DLD1 (cell line): Measurements from ENCODE around the gene DYRK2.

Source experiments
- in situ Hi-C: cut with HindIII; loops from 2 replicates; pipeline ENCODE4 v1.10.0; 2017; ENCODE audit warnings: low sequenced_read_pairs

DYRK2 gene

GRCh38 chr12:67645601-67646000 lies 2.9 kb upstream of the DYRK2 start:
- in situ Hi-C loops = no loop called here

DNA sequence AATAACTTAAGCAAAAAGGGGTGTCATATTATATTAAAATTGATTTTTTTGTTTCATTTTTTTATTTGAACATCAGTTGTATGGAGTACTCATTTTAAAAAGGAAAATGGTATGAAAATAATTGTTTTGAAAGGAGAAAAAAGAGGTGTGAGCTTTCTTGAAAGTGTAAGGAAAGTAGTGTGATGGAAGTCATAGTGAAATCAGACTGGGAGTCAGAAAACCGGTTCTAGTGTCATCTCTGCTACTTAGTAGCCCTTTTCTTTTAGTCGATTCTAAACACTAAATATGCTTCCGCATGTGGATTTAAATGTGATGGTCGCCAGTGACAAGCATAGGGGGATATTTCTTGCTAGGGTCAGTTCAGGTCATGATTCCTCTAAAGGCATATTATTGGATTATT lies 1.8 kb upstream of the DYRK2 start:
- in situ Hi-C loops = no loop called here

DNA sequence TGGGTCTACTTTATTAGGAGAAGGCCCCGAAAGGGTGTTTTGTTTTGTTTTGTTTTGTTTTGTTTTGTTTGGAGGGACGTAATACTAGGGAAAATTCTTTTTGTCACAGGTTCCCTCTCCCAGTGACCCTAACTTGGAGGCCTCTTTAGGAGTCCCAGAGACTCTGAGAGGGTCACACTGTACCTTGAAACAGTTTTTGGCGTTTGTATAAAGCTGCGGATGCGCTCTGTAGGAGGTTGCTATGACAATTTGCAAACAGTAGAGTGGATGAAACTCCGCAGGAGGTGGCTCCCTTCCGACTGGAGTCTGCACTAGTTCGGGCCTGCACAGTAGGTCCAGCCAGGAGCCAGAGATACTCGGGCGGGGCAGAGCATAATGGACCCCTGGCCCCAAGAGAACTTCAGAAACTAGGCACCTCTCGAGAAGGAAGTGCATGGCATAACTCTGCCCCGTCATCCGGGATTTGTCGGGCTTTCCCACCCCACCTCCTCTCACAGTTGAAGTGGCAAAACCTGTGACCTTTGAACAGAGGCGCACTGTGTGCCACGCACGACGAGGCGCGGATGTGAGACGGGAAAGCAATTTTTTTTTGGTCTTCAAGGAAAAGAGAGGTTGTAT lies 1.3 kb upstream of the DYRK2 start:
- in situ Hi-C loops = no loop called here

- in situ Hi-C loops = no loop called here
Observed at GRCh38 chr12:67647799-67648520, 585 bp upstream of the DYRK2 start.

DNA sequence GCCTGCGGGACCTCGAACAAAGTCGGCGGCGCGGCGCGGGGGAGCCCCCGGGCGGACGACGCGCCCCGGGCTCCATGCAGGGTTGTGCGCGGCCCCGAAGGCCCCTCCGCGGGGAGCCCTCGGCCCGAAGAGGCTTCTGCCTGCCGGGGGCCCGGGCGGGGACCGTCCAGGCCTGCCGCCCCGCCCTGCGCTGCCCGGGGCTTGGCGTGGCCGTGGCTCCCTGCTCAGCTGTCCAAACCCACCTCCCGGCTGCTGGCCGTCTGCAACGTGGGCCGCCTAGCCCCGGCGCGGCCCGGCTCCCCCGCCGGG lies 670 bp downstream of the DYRK2 start:
- in situ Hi-C loops = no loop called here

DNA sequence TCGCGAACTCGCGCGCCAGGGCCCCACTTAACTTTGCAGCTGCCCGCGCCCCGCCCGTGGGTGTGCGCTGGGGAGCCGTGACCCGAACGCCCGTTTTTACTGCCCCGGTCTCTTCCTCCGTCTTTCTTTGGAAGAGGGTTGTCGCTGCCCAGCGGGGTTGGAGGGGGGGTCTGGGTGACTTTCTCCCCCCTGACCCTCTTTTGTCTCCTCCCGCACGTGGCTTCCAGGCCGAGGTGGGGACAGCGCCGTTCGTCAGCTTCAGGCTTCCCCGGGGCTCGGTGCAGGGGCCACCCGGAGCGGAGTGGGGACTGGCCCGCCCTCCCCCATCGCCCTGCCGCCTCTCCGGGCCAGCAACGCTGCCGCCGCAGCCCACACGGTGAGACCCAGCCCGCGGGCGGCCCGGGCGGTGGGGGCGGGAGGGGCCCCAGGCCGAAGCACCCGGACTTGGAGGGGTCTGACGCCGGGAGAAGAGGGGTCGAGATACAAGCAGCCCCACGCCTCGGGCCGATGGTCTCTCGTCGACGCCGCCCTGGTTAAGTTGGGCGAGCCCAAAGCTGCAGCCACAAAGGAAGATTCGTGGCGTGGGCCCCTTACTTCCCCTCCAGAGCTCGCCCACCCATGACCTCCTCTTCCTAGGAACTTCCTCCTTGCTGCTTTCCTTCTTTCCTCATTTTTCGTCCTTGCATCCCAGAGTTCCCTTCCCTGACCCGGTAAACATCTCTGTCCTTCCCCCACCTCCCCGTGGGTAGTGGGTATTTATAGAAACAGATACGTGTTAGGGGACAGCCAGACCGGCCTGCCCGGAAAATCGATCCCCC lies 1.2 kb downstream of the DYRK2 start:
- in situ Hi-C loops = no loop called here

GRCh38 chr12:67650388-67651131 lies 2.0 kb downstream of the DYRK2 start:
- in situ Hi-C loops = no loop called here

GRCh38 chr12:67651132-67651695 lies 2.7 kb downstream of the DYRK2 start:
- in situ Hi-C loops = no loop called here

DNA sequence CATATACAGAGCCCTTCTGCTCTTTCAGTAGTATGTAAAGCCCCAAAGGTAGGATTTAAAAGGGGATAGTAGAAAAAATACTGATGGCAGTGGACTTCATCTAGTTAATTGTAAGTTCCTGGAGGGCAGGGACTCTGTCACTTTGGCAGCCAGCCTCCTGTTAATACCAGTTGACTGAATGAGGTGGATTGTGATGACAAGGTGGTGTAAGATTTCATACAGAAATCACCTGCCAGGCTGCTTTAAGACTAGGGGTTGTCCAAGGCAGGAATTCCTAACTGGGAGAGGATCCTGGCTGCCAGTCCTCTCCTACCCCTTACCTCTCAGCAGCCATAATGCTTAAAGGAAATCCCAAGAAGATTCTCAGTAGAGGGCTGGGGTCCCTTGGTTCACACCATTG lies 7.3 kb downstream of the DYRK2 start:
- in situ Hi-C loops = no loop called here

DNA sequence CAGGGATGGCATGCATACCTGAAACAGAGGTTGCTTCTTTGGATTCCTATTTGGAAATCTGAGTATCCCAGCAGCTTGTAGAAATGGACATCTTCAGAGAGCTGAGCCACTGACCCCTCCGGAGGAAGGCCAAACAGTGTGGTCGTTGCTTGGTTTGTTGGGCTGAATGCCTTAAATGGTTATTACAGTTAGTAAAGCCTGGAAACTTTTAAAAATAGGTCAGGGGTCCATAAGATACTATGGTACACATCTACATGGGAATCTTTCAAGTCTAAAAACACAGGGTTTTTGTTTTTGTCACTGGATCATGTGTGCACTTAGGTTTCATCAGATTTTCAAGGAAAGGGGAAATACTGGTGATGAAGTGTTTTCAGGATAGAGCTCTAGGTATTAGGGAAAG lies 7.7 kb downstream of the DYRK2 start:
- in situ Hi-C loops = no loop called here

- in situ Hi-C loops = no loop called here
Observed at GRCh38 chr12:67658486-67658885, 9.9 kb downstream of the DYRK2 start.

- in situ Hi-C loops = no loop called here
Observed at GRCh38 chr12:67659292-67659691, 10.7 kb downstream of the DYRK2 start.

DNA sequence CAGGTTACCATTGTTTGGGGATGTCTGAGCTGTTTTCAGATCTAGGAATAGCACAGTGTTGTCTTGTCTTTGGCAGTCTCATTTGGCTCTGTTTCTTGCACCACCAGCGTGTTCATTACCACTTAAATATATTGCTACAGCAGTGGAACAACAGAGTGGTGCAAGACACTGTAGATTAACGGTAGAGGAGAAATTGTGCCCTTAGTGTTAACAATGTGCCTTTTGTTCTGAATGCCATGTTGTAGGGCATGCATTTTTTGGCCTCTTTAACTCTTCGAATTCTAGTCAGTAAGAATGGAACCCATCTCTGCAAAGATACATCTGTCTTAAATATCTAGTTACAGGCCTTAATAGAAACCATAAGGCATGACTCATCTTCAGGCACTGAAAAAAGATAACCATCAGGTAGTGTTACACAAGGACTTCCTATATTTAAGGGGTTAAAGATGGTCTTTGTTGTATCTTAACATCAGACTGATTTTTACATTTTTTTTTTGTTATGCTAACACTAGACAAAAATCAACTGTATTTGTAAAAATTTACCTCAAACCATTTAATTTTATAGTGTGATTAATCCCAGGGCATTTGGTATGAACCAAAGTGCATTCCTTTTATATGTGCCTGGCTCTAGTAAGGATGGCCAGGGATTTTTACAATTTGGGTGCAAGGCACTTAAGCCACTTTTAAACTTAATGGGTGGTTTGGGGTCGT lies 12.9 kb downstream of the DYRK2 start:
- in situ Hi-C loops = no loop called here

GRCh38 chr12:67662910-67663538 lies 14.5 kb downstream of the DYRK2 start:
- in situ Hi-C loops = no loop called here

- in situ Hi-C loops = no loop called here
Observed at GRCh38 chr12:67664171-67664570, 15.6 kb downstream of the DYRK2 start.

DNA sequence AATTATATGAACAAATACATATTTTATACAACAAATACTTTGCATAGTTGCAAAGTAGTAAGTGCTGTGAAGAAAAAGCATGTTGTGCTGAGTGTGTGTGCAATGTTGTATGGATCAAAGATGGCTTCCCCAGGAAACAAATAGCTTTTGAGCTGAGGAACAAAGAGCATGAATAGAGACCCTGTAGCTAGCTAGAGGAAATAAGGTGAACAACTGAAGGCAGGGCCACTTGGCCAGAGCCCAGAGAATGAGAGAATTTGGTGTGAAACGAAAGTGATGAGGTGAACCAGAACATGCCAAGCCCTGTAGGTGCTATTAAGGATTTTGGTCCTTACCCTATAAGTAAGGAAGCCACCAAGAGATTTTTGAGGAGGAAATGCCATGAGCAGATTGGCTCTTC lies 17.1 kb downstream of the DYRK2 start:
- in situ Hi-C loops = no loop called here

DNA sequence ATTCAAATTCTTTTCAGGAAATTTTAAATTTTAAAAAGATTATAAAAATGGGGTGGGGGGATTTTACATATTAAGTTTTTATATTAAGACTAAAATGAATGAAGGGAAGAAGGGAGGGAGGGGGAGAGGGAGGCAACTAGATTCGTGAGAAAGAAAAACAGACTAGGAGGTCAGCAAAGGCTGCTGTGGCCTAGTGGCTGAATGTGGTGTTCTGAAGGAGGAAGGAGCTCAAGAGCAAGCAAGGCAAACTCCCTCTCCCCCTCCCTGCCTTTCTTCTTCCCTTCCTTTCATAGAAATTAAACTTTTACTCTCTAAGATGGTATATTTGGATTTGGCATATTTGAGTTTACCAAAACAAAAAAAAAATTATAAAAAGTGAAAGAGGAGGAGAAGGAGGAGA lies 18.1 kb downstream of the DYRK2 start:
- in situ Hi-C loops = no loop called here

GRCh38 chr12:67667276-67668073 lies 18.9 kb downstream of the DYRK2 start:
- in situ Hi-C loops = no loop called here

- in situ Hi-C loops = no loop called here
Observed at GRCh38 chr12:67669217-67669933, 20.8 kb downstream of the DYRK2 start.
